Fibroblast of pulmonary artery (primary cell): ENCODE results near the gene CDCP1.
"Not testable (repeated sequence)": the region's sequence is repeated elsewhere in the genome, so short reads cannot be mapped to it uniquely, and the experiment has no call there.

Experiments used
- DNase-seq: peaks from one replicate; pipeline ENCODE4 v3.0.0-alpha.2; 2010; ENCODE audit warnings: low read depth
- H3K4me3 ChIP-seq: replicated peaks from 2 replicates; pipeline ENCODE4 v1.5.1; 2011; ENCODE audit warnings: low read depth, mild to moderate bottlenecking, control low read depth, low read length, moderate library complexity
- TF ChIP-seq, protein P1 (sequence below): IDR thresholded peaks from 2 replicates; pipeline ENCODE4 v1.5.1; 2011; ENCODE audit warnings: mild to moderate bottlenecking, control low read depth, low read length, inconsistent platforms; ENCODE audit errors: missing control alignments

CDCP1 gene

DNA sequence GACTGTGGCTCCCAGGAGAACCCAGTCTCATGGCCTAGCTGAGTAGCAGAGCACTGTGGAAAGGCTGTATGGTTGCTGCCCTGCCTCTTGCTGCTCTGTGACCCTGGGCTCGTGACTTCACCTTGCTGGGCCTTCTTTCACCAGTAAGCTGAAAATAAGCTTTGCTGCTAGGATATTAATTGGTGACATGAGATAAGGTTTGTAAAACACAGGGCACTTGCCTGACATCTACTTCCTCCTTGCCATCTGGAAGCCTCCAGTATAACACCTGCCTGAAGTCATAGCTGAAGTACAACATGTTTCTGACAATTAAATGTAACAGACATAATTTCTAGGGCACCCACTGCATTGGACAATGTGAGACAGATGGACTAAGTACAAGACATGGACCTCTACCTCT lies 66.5 kb downstream of the CDCP1 start:
- DNase-seq, result no peak
- TF ChIP-seq, protein P1, sequence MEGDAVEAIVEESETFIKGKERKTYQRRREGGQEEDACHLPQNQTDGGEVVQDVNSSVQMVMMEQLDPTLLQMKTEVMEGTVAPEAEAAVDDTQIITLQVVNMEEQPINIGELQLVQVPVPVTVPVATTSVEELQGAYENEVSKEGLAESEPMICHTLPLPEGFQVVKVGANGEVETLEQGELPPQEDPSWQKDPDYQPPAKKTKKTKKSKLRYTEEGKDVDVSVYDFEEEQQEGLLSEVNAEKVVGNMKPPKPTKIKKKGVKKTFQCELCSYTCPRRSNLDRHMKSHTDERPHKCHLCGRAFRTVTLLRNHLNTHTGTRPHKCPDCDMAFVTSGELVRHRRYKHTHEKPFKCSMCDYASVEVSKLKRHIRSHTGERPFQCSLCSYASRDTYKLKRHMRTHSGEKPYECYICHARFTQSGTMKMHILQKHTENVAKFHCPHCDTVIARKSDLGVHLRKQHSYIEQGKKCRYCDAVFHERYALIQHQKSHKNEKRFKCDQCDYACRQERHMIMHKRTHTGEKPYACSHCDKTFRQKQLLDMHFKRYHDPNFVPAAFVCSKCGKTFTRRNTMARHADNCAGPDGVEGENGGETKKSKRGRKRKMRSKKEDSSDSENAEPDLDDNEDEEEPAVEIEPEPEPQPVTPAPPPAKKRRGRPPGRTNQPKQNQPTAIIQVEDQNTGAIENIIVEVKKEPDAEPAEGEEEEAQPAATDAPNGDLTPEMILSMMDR, result no peak
- no peak overlapping the region for H3K4me3 ChIP-seq

DNA sequence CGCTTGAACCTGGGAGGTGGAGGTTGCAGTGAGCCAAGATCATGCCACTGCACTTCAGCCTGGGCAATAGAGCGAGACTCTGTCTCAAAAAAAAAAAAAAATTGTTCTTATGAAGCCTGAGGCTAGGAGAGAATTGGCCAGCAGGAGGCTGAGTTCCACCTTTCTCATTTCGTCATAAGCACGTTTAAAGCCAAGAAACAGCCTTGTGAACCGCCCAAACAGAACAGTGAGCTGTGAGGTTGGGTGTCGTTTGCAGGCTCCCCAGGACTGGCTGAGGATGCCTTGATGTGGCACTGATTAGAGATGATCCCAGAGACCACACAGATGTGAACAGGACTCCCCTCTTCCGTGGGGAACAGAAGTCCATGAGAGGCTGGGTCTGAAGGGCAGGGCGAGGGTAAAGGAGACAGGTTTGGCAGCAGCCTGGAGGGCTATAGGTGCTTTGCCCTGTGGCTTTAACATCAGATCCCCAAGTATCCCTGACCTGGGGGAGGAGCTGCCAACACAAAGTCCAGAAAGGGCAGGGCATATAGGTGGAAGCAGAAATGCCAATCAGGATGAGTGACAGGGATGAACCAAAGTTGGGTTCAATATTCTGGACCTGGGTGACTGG lies 67.2 kb downstream of the CDCP1 start:
- TF ChIP-seq, protein P1, result peak; percentile 36
- DNase-seq, result peak; percentile 73
- H3K4me3 ChIP-seq, result no peak overlapping the region

DNA sequence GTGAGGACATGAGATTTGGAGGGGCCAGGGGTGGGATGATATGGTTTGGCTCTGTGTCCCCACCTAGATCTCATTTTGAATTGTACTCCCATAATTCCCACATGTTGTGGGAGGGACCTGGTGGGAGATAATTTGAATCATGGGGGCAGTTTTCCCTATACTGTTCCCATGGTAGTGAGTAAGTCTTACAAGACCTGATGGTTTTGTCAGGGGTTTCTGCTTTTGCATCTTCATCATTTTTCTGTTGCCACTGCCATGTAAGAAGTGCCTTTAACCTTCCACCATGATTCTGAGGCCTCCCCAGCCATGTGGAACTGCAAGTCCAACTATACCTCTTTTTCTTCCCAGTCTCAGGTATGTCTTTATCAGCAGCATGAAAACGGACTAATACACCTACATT lies 67.9 kb downstream of the CDCP1 start:
- not testable (repeated sequence) for DNase-seq

DNA sequence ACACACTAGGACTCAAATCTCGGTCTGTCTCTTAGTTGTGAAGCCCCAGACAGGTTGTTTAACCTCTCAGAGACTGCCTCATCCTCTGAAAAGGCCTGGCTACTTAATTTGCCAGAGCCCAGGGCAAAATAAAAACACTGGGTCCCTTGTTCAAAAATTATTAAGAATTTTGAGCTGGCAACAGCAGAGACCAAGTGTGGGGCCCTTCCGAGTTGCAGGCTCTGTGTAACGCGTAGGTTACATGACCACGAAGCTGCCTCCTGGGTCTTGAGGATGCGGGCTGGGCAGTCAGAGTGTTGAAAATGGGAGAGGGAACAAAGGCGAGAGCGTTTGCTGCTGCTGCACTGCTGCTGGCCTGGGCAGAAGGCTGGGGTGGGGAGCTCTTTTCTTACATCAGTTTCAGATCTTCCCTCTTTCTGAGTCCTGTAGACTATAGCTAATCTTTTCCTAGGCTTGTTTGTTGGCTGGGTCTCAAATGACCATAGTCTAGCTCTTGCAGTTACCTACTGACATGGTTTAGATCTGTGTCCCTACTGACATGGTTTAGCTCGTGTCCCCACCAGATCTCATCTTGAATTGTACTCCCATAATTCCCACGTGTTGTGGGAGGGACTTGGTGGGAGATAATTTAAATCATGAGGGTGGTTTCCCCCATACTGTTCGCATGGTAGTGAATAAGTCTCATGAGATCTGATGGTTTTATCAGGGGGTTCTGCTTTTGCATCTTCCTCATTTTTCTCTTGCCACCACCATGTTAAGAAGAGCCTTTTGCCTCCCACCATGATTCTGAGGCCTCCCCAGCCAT lies 70.2 kb downstream of the CDCP1 start:
- TF ChIP-seq, protein P1, result no peak
- H3K4me3 ChIP-seq, result no peak overlapping the region
- no peak for DNase-seq

More for the DNA sequence above, 67.9 kb downstream of the CDCP1 start:
- not testable (repeated sequence) for H3K4me3 ChIP-seq

DNA sequence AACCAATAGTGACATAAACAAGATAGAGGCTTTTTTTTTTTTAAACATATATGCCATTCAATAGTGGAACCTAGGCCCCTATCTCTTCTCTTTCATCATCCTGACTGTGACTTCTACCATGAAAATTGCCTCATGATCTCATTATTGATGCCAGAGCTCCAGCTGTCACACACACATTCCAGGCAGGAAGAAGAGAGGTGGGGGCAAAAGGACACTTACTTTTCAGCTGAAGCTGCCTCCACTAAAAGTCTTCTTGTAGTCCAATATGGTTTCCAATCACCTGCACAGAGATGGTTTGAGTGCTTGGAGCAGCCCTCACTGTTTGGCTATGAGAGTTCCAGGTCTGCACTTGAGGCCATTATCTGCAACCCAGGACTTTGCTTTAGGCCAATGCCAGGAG lies 75.1 kb downstream of the CDCP1 start:
- H3K4me3 ChIP-seq, result no peak overlapping the region
- TF ChIP-seq, protein P1, result no peak
- no peak for DNase-seq

DNA sequence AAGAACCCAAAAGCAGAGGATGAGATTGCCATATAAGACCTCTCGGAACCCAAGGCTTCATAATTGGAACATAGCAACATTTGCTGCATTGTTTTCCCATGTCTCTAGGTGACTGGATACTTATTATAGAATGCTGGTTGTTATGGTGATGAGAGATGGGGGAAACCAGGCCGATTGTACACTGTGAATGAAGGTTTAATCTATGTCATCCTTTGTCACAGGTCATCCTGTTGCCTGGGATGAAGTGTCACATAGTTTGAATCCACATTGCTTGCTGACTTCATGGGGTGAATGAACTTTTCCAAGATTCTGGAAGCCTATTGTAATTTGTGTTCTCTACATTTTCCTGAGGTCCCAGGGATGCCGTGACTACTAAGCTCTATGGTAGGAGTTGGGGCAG lies 78.2 kb downstream of the CDCP1 start:
- H3K4me3 ChIP-seq, result no peak overlapping the region
- TF ChIP-seq, protein P1, result no peak

DNA sequence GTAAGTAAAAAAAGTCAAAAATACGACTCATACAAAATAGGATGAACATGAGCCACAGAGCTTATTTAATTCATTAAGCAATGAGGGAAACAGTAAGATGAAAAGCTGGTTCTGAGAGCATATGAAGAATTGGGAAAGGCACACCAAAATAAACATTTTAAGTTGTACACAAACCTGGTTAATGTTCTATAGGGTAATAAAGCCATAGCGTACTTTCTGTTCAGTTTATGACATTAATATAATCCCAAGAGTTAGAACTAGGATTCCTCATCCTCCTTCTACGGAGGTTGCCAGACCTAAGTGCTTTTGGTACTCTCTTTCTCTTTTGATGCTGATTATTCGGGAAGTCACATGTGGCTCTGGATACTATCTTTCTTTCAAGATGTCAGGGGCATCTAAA lies 78.7 kb downstream of the CDCP1 start:
- TF ChIP-seq, protein P1, result no peak
- H3K4me3 ChIP-seq, result no peak overlapping the region
- no peak for DNase-seq

More for the DNA sequence above, 78.2 kb downstream of the CDCP1 start:
- DNase-seq, result no peak
